HL-60/S4 (cell line): ENCODE results near the gene DHRSX.
"Not testable (repeated sequence)": the region's sequence is repeated elsewhere in the genome, so short reads cannot be mapped to it uniquely, and the experiment has no call there.

Experiments used
- in situ Hi-C: fragments of 300-500 bp; cut with MboI; formaldehyde crosslinking; loops from 2 replicates; pipeline ENCODE4 v1.14.3; 2022; ENCODE audit warnings: low sequenced_read_pairs

Gene DHRSX

GRCh38 chrX:2460821-2461710, 39.7 kb downstream of the DHRSX start:
- in situ Hi-C loops, result not testable (repeated sequence)

DNA sequence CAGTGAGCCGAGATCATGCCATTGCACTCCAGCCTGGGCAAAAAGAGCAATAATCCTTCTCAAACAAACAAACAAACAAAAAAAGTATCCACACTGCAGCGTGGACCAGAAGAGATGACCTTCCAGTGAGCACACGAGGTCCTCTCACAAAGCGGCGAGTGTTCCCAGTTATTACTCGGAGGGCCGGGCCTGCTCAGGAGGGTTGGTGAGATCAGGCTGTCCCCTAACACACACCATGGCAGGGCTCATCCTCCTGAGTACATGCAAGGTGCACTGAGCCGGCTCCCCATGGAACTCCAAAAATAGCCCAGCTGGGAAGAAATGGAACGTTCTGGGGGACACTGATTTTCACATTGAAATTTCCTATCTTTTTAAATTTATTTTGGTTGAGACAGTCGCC, 40.7 kb downstream of the DHRSX start:
- in situ Hi-C loops, result not testable (repeated sequence)

DNA sequence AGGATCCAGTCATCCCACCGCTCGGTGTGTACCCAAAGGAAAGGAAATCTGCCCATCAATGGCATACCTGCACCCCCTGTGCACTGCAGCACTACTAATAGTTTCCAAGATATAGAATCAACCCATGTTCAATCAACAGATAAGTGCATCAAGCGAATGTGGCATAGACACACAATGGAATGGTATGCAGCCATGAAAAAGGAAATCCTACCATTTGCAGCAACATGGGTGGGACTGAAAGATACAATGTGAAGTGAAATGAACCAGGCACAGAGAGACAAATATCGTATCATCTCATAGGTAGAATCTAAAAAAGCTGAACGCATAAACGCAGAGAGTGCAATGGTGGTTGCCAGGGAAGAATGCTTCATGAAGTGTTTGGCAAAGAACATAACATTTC, 42.5 kb downstream of the DHRSX start:
- in situ Hi-C loops, result no loop called here

DNA sequence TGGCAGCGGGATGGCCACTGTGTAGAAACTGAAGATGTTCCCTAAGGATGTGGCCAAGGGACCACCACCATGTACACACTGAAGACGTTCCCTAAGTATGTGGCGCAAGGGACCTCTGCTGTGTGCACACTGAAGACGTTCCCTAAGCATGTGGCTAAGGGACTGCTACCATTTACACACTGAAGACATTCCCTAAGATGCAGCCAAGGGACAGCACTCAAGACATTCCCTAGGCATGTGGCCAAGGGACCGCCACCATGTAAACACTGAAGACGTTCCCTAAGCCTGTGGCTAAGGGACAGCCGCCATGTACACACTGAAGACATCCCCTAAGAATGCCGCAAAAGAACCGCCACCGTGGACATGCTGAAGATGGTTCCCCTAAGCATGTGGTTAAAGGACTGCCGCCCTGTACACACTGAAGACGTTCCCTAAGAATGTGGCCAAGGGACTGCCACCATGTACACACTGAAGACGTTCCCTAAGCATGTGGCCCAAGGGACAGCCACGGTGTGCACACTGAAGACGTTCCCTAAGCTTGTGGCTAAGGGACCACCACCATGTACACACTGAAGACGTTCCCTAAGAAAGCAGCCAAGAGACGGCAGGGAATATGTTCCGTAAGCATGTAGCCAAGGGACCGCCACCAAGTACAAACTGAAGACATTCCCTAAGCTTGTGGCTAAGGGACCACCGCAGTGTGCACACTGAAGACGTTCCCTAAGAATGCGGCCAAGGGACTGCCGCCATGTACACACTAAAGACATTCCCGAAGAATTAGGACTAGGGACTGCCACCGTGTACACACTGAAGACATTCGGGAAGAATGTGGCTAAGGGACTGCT, 43.3 kb downstream of the DHRSX start:
- in situ Hi-C loops, result no loop called here

- in situ Hi-C loops, result not testable (repeated sequence)
Measured at GRCh38 chrX:2456091-2456490, 44.7 kb downstream of the DHRSX start.

- in situ Hi-C loops, result not testable (repeated sequence)
Measured at GRCh38 chrX:2454620-2455019, 46.2 kb downstream of the DHRSX start.

GRCh38 chrX:2452799-2453198, 48.0 kb downstream of the DHRSX start:
- in situ Hi-C loops, result no loop called here

DNA sequence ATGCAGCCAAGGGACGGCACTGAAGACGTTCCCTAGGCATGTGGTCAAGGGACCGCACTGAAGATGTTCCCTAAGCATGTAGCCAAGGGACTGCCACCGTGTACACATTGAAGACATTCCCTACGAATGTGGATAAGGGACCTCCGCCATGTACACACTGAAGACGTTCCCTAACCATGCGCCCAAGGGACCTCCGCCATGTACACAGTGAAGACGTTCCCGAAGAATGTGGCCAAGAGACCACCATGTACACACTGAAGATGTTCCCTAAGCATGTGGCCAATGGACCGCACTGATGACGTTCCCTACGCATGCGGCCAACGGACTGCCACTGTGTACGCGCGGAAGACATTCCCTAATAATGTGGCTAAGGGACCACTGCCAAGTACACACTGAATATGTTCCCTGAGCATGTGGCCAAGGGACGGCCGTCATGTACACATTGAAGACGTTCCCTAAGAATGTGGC, 48.4 kb downstream of the DHRSX start:
- in situ Hi-C loops, result no loop called here

GRCh38 chrX:2451501-2452316, 49.1 kb downstream of the DHRSX start:
- in situ Hi-C loops, result no loop called here

GRCh38 chrX:2450681-2451080, 50.1 kb downstream of the DHRSX start:
- in situ Hi-C loops, result no loop called here

- in situ Hi-C loops, result no loop called here
Measured at GRCh38 chrX:2449135-2449886, 51.5 kb downstream of the DHRSX start.

GRCh38 chrX:2447484-2447883, 53.3 kb downstream of the DHRSX start:
- in situ Hi-C loops, result no loop called here

- in situ Hi-C loops, result no loop called here
Measured at GRCh38 chrX:2446815-2447214, 54.0 kb downstream of the DHRSX start.

DNA sequence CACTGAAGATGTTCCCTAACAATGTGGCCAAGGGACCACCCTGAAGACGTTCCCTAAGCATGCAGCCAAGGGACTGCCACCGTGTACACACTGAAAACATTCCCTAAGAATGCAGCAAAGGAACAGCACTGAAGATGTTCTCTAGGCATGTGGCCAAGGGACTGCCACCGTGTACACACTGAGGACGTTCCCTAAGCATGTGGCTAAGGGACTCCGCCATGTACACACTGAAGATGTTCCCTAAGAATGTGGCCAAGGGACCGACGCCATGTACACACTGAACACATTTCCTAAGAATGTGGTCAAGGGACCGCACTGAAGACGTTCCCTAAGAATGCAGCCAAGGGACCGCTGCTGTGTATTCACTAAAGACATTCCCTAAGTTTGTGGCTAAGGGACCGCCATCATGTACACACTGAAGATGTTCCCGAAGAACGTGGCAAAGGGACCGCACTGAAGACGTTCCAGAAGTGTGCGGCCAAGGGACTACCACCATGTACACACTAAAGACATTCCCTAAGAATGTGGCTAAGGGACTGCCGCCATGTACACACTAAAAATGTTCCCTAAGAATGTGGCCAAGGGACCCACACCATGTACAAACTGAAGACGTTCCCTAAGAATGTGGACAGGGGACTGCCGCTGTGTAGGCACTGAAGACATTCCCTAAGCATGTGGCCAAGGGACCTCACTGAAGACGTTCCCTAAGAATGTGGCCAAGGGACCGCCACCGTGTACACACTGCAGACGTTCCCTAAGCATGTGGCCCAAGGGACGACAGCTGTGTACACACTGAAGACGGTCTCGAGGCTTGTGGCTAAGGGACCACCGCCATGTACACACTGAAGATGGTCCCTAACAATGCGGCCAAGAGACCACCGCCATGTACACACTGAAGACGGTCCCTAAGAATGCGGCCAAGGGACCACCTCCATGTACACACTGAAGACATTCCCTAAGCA, 54.8 kb downstream of the DHRSX start:
- in situ Hi-C loops, result no loop called here

GRCh38 chrX:2442694-2443093, 58.1 kb downstream of the DHRSX start:
- in situ Hi-C loops, result no loop called here

DNA sequence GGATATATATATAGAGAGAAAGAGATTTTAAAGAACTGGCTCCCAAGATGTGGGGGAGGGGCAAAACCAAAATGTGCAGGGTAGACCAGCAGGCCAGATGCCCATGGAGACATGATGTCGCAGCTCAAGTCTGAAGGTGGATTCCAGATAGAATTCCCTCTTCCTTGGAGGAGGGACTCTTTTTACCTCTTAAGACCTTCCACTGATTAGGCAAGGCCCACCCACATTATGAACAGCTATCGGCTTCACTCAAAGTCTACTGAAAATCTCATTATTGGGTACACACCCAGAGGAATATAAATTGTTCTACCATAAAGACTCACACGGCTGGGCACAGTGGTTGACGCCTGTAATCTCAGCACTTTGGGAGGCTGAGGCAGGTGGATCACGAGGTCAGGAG, 59.3 kb downstream of the DHRSX start:
- in situ Hi-C loops, result no loop called here

- in situ Hi-C loops, result no loop called here
Measured at GRCh38 chrX:2439613-2440012, 61.2 kb downstream of the DHRSX start.

DNA sequence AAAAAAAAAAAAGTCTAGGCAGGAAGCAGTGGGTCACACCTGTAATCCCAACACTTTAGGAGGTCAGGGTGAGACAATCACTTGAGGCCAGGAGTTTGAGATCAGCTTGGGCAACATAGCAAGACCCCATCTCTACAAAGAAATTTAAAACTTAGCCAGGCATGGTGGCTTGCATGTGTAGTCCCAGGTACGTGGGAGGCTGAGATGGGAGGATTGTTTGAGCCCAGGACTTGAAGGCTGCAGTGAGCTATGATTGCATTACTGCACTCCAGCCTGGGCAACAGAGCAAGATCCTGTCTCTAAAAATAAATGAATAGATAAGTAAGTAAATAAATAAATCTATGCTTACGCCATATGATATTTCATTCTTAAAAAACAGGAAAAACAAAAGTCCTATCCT, 65.3 kb downstream of the DHRSX start:
- in situ Hi-C loops, result no loop called here
